ENCODE results near the gene CEP104.

The CEP104 gene

DNA sequence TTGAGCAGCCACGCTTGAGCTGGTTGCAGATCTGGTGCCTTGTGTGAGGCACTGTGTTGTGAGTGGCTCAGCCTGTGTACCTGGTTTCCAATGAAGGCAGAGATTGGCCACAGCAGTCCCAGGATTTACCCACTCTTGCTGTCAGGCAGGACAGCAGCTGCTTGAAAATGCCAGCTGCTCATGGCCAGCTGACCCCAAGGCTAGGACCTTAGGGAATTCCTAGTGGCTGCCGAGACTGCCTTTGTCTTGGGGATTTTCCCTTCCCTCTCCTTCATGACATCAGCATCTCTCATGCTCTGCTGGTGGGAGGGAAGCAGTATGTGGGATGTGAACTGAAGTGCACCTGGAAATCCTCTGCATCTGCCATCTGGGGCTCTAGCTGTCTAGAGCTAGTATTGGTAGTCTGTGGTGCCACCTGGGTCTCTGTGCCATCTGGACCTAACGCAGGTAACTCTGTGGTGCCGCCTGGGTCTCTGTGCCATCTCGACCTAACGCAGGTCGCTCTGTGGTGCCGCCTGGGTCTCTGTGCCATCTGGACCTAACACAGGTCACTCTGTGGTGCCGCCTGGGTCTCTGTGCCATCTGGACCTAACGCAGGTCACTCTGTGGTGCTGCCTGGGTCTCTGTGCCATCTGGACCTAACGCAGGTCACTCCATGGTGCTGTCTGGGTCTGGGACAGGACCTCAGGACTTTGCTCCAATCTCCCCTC is 56.9 kb downstream of the CEP104 start:
- DNase-seq (ENCODE audit: low read depth): no peak

DNA sequence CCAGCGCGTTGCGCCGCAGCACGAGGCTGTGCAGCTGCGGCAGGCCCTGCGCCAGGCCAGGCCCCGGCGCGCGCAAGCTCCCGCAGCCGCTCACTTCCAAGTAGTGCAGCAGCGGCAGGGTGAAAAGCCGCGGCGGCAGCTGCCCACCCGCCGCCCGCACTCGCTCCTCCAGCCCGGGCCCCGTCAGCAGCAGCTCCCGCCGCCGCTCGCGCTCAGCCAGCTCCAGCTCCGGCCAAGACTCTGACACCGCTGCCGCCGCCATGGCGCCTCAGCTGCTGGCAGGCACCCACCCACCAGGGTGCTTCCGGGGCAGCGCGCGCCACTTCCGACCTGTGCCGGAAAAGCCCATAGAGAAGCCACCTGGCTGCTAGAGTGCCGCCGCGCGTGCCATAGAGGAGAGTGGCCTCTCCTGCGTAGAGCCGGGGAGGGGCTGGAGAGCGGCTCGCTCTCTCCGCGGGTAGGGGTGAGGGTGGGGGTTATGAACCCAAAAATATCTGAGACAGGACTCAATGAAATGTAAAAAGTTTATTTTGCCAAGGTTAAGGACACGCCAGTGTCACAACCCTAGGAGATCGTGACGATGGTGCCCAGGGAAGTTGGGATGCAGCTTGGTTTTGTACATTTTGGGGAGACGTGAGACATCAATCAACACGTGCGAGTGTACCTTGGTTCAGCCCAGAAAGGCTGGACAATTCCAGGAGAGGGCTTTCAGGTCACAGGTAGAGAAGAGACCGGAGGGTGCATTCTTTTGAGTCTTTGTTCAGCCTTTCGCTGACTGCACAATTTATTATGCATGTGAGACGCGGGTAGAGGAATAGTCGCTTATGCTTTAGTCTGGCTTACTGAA is 60.6 kb downstream of the CEP104 start, which contains the start of gene LRRC47:
Gene LRRC47, minus strand, starts transcription at position 284 of the 847 bp plus-strand sequence. Its CDS starts 22 bp downstream, at position 262.
- DNase-seq (ENCODE audit: low read depth): peak; percentile 90

DNA sequence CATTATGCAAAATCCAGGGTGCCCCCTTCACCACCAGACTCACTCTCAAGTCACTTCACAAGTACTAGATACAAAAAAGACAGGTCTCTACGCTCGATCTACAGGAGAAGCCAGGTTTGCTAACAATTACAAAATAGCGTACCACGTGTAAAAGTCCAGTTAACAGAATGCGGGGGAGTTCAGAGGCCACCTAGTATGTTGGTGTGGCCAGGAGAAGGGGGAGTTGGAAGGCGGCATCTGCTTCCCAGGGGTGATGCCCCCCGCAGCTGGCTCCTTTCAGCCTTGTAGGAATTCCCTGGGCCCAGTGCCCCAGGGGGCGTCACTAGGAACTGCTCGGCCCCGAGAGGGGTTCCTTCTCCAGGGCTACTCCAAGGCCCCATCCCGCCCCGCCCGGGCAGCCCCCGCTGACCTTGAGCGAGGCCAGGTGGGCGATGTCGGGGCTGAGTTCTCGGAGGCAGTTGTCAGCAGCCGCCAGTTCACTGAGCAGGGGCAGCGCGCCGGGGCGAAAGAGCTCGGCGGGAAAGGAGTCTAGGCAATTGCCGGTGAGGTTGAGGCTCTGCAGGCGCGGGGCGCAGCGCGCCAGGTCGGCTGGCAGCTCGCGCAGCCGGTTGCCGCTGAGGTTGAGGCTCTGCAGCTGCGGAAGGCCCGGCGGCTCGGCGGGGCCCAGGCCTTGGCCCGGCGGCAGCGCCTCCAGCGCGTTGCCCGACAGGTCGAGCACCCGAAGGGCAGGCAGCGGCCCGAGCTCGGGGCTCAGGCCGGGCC is 61.4 kb downstream of the CEP104 start:
- DNase-seq (ENCODE audit: low read depth): peak; percentile 24

DNA sequence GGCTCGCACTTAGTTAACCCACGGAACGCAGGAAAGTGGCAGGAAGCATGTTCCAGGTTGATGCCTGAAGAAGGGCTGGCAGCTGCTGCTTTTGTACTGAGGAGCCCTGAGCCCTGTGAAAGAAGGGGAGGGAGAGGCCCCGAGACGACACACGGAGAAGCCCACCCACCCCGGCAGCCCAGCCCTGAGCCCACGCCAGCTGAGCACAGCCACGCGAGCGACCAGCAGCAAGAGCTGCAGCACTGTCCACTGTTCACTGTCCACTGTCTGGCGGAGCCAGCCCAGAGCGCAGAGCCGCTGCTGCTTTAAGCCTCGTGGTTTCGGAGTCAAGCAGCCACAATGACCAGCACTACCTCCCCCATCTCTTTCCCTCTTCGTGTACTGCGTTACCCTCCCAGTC is 66.1 kb downstream of the CEP104 start:
- DNase-seq (ENCODE audit: low read depth): no peak

- no peak for DNase-seq (ENCODE audit: low read depth)
Observed at GRCh38 chr1:3790500-3790923, 66.5 kb downstream of the CEP104 start.

DNA sequence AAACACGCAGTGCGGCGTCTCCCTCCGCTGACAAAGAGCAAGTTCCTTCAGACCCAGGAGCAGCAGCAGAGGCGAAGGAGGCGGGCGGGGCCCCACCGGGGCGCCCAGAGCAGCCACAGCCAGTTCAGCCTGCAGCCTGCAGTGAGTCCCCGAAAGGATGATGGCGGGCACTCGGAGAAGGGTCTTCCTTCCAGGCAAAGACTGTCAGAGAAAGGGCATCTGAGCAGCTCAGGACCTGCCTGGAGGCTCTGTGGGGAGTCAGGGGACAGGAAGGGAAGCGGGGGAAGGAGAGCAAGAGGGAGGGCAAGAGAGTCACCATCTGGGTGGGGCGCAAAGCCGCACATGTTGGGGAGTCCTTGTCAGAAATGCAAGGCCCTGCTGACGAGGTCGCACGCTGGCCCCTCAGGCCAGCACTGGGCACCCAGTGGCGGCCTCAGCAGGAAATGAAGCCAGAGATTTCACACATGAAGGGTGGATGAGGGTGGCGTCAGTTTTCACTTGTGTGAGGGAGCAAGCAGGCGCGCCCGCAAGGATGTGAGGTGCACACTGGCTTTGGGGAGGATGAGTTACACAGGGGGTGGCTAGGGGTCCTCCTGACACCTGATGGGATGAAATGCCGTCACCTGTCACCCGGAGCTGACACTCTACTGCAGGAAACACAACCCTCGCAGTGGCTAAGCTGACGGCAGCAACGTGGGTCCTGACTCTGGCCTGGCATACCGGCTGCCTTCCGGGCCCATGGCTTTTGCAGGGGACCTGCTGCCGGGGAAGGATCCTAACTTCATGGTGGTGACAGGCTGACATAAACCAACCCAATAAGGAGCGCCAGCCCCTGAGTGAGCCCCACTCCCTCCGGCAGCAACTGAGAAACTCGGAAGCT is 67.3 kb downstream of the CEP104 start:
- DNase-seq (ENCODE audit: low read depth): no peak

GRCh38 chr1:3788756-3789420 is 68.1 kb downstream of the CEP104 start:
- DNase-seq (ENCODE audit: low read depth): no peak

GRCh38 chr1:3787745-3788605 is 69.0 kb downstream of the CEP104 start:
- no peak for DNase-seq (ENCODE audit: low read depth)

GRCh38 chr1:3787349-3787715 is 69.7 kb downstream of the CEP104 start:
- DNase-seq (ENCODE audit: low read depth): no peak

GRCh38 chr1:3786468-3787348 is 70.3 kb downstream of the CEP104 start:
- DNase-seq (ENCODE audit: low read depth): no peak

GRCh38 chr1:3785456-3786157 is 71.4 kb downstream of the CEP104 start:
- DNase-seq (ENCODE audit: low read depth): no peak

GRCh38 chr1:3785045-3785444 is 72.0 kb downstream of the CEP104 start:
- no peak for DNase-seq (ENCODE audit: low read depth)

DNA sequence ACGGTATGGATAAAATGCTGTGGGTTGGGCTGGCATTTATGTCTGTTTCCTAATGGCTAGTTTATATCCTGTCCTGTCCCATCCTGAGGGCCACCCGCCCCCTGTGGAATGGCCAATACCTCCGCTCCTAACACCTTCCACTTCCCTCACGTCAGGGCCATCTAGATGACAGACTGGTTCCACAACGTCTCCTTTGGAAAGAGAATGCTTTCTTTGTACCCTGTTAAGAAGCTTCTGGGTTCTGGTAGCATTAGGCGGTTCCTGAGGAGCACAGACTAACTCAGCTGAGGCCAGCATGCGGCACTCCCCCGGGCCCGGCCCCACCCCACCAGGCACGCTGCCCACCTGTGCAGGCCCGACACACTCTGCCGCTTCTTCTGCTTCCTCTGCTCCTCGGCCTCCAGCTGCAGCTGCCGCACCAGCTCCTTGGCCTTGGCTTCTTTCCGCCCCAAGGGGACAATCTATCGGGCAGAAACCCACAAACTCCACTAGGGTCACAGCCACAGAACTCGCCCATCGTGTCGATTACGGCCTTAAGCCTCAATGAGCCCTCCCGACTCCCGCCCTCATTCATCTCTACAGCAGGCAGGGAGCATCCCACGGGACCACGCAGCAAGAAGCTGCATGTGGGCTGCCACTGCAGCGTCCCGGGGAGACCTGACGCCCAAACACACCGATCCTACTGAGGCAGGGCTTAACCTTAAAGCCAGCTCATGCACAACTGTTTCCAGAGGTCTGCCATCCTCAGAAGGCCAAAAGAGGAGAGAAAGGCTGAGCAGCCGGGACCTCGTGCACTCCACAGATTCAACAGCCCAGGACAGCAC is 73.1 kb downstream of the CEP104 start:
- DNase-seq (ENCODE audit: low read depth): no peak

DNA sequence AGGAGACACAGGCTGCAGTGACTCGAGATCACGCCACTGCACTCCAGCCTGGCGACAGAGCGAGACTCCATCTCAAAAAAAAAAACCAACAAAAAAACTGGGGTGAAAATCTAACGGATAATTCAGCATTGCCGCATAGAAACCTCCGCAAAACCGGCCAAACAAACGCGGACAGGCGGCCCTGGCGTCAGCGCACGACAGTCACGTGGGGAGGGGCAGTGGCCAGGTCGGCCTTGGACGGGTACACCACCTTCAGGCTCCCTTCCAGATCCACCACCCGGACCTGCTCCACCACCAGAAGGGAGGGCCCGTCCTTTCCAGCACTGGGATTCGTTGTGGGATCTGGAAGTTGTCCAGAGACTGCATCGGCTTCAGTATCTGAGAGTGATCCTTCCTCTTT is 76.1 kb downstream of the CEP104 start:
- no peak for DNase-seq (ENCODE audit: low read depth)

DNA sequence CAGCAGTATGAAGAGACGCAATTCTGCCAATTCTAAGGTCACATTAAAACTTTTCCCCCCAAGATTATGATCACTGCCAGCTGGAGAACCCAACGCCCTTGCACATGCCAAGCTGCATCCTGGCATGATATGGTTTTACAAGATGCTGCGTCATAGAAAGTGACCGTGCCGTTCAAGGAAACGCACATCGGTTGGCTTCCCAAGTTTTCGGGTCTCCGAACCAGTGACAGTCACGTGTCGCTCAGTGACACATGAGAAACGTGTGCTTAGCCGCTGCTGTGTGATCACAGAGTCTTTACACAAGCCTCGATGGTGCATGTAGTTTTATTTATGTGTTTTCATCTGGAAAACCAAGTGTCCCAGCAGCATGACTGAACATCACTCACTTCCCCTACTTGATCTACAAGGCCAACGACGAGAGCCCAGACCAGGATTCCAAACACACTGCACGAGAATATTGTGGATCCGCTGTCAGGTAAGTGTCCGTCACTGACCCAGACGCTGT is 77.0 kb downstream of the CEP104 start:
- no peak for DNase-seq (ENCODE audit: low read depth)

GRCh38 chr1:3779265-3779911 is 77.6 kb downstream of the CEP104 start:
- DNase-seq (ENCODE audit: low read depth): no peak

Data from ELR (cell line).